Measurements from ENCODE around the gene GRID2.
"Not testable (repeated sequence)": the region's sequence is repeated elsewhere in the genome, so short reads cannot be mapped to it uniquely, and the experiment has no call there.

GRCh38 chr4:93300780-93301555, 997.2 kb downstream of the GRID2 start:
- not testable (repeated sequence) for TF ChIP-seq CTCF (IDR thresholded peaks at IDR 0.05; ENCODE audit: low read length); EZH2 (optimal IDR thresholded peaks at IDR 0.05; ENCODE audit: low read depth, low read length); EZH2phosphoT487 (IDR thresholded peaks at IDR 0.05; ENCODE audit: low read length)

Measured in MM.1S (cell line).